GM12878 (cell line): Measurements from ENCODE around the gene SMIM10. TPM values are rescaled to one million over a fixed set of nuclear protein-coding genes. Genes with fewer than 3 reads are reported as not detected.

ENCODE experiments used
- ATAC-seq: fragments of 200-7000 bp; cut with Tn5 transposase; 3 replicates; pipeline ENCODE4 v1.9.1; 2020; ENCODE audit warnings: mild to moderate bottlenecking, moderate library complexity
- BruUV-seq: library from RNA; stranded (reverse); fragments of 400-500 nt; replicated peaks from 2 replicates; lab custom pipeline; 2021; lab: Mats Ljungman, UMichigan
- CTCF ChIA-PET: fragments of 300-600 bp; sonication (Branson Sonifier 250); formaldehyde crosslinking; extraction: SDS; loops from one replicate; lab custom pipeline; 2021; ENCODE audit warnings: inconsistent platforms; lab: Yijun Ruan, JAX
- POLR2A ChIA-PET: fragments of 350-600 bp; formaldehyde crosslinking; extraction: SDS; loops from one replicate; lab custom pipeline; 2021; ENCODE audit warnings: inconsistent platforms; lab: Charles Lee
- RAD21 ChIA-PET: fragments of 300-600 bp; sonication (Branson Sonifier 250); formaldehyde crosslinking; loops from one replicate; lab custom pipeline; 2023; ENCODE audit warnings: antibody characterized with exemption; ENCODE audit not compliant: unreplicated experiment; lab: Charles Lee
- SMC1A ChIA-PET: fragments of 300-600 bp; sonication (Branson Sonifier 250); formaldehyde crosslinking; loops from one replicate; lab custom pipeline; 2023; ENCODE audit not compliant: unreplicated experiment, uncharacterized antibody; lab: Charles Lee
- DNase-seq: peaks from one replicate; pipeline ENCODE4 v3.0.0-alpha.2; 2011; ENCODE audit warnings: low read depth, low spot score
- FAIRE-seq: peaks from 3 replicates; lab custom pipeline; 2011; peaks lifted over from hg19 to GRCh38; lab: Jason Lieb, UNC
- H2AFZ ChIP-seq: 2 replicates; pipeline ENCODE4 v1.6.0; 2011; ENCODE audit warnings: low read depth, low read length, control low read depth; ENCODE audit not compliant: control insufficient read depth
- H3K27ac ChIP-seq: 2 replicates; pipeline ENCODE4 v1.5.1; 2011; ENCODE audit warnings: control low read depth; ENCODE audit not compliant: control insufficient read depth, insufficient read depth
- H3K27me3 ChIP-seq, 2 experiments: replicated peaks in 1 of 2; 2 replicates each; pipeline versions ENCODE4 v1.6.0 to v1.6.1; 2011; ENCODE audit warnings: low read length in 1 of 2; ENCODE audit not compliant: control insufficient read depth in 2 of 2, insufficient read depth in 2 of 2
- H3K36me3 ChIP-seq, 2 experiments: 2 replicates each; pipeline ENCODE4 v1.5.1; 2011; ENCODE audit warnings: low read length in 1 of 2; ENCODE audit not compliant: control insufficient read depth in 2 of 2, insufficient read depth in 2 of 2
- H3K4me1 ChIP-seq: 2 replicates; pipeline ENCODE4 v1.6.1; 2011; ENCODE audit warnings: mild to moderate bottlenecking, low read length, moderate library complexity, mixed read lengths; ENCODE audit not compliant: control insufficient read depth, insufficient read depth
- H3K4me2 ChIP-seq: 2 replicates; pipeline ENCODE4 v1.6.0; 2011; ENCODE audit warnings: control low read depth; ENCODE audit not compliant: control insufficient read depth, insufficient read depth
- H3K4me3 ChIP-seq: fragments of 200-600 bp; sonication (generic); 2 replicates; pipeline ENCODE4 v1.5.1; 2016
- H3K79me2 ChIP-seq: 2 replicates; pipeline ENCODE4 v1.6.0; 2011; ENCODE audit warnings: low read length; ENCODE audit not compliant: control insufficient read depth, insufficient read depth
- H3K9ac ChIP-seq: 2 replicates; pipeline ENCODE4 v1.8.0; 2011; ENCODE audit warnings: low read length, control low read depth, mixed read lengths; ENCODE audit not compliant: control insufficient read depth, insufficient read depth
- H3K9me3 ChIP-seq: replicated peaks from 3 replicates; pipeline ENCODE4 v1.5.1; 2011; ENCODE audit warnings: mild to moderate bottlenecking, low read length; ENCODE audit not compliant: control insufficient read depth, insufficient read depth
- H4K20me1 ChIP-seq: 2 replicates; pipeline ENCODE4 v1.6.0; 2011; ENCODE audit not compliant: control insufficient read depth, insufficient read depth
- GATAD2B ChIP-seq: fragments of 450-650 bp; conservative IDR thresholded peaks from 2 replicates; pipeline ENCODE4 v1.6.1; 2017; ENCODE audit warnings: low read depth, mild to moderate bottlenecking, moderate library complexity
- KDM1A ChIP-seq: fragments of 200-600 bp; sonication (generic); IDR thresholded peaks from 2 replicates; pipeline ENCODE4 v1.6.1; 2016; ENCODE audit warnings: borderline replicate concordance
- MTA3 ChIP-seq: IDR thresholded peaks from 2 replicates; pipeline ENCODE4 v1.6.1; 2012; ENCODE audit warnings: low read length, inconsistent platforms, borderline replicate concordance
- NR2C1 ChIP-seq: fragments of 450-650 bp; IDR thresholded peaks from 2 replicates; pipeline ENCODE4 v1.6.1; 2017; ENCODE audit warnings: antibody characterized with exemption, mild to moderate bottlenecking, moderate library complexity
- NRF1 ChIP-seq: conservative IDR thresholded peaks from 2 replicates; pipeline ENCODE4 v1.6.1; 2011; ENCODE audit warnings: mild to moderate bottlenecking, low read depth, low read length, improper control_type of control experiment
- RELA ChIP-seq: fragments of 450-650 bp; IDR thresholded peaks from 2 replicates; pipeline ENCODE4 v1.8.0; 2014; ENCODE audit warnings: borderline replicate concordance; ENCODE audit not compliant: partially characterized antibody
- SPI1 ChIP-seq: IDR thresholded peaks from 2 replicates; pipeline ENCODE4 v1.6.1; 2011; ENCODE audit warnings: low read depth, mild to moderate bottlenecking, low read length, moderate library complexity, borderline replicate concordance; ENCODE audit not compliant: insufficient read depth
- STAT1 ChIP-seq: fragments of 450-650 bp; conservative IDR thresholded peaks from 2 replicates; pipeline ENCODE4 v1.6.1; 2014; ENCODE audit warnings: antibody characterized with exemption, mild to moderate bottlenecking
- TAF1 ChIP-seq: IDR thresholded peaks from 2 replicates; pipeline ENCODE4 v1.6.1; 2011; ENCODE audit warnings: mild to moderate bottlenecking, low read depth, low read length, borderline replicate concordance
- TCF3 ChIP-seq: IDR thresholded peaks from 2 replicates; pipeline ENCODE4 v1.6.1; 2012; ENCODE audit warnings: low read depth, mild to moderate bottlenecking, low read length, borderline replicate concordance; ENCODE audit not compliant: insufficient read depth
- WGBS: methylation state at CpG from one replicate; pipeline ENCODE4 v1.1.6; 2016; ENCODE audit warnings: low lambda C conversion rate; ENCODE audit not compliant: insufficient replicate concordance, insufficient coverage; ENCODE audit errors: missing lambda C conversion rate; 5-methylcytosine and 5-hydroxymethylcytosine counted together
- in situ Hi-C: fragments of 300-500 bp; cut with MboI; formaldehyde crosslinking; loops from 9 replicates; pipeline ENCODE4 v1.14.3; 2018; ENCODE audit warnings: mixed read lengths
- intact Hi-C: fragments of 100-400 bp; cut with micrococcal nuclease; formaldehyde crosslinking; loops from one replicate; pipeline ENCODE4 v1.14.2; 2022; ENCODE audit not compliant: unreplicated experiment
- polyA plus RNA-seq, 11 experiments: library from polyadenylated mRNA; depleted of rRNA in 4 of 11; unstranded in 6 of 11; stranded (reverse) in 5 of 11; fragments of >200 nt; fragmentation: Nextera tagmentation in 4 of 11; fragmentation: Illumina TruSeq in 1 of 11; extraction: Ambion mirVana in 4 of 11; extraction: Trizol in 1 of 11; gene quantifications; 1 replicate in 1 of 11; 2 replicates in 10 of 11; pipeline versions ENCODE4 v1.2.1 to v1.2.3, GENCODE V29; 2011 to 2016; ENCODE audit warnings: inconsistent platforms in 2 of 11, missing spikeins in 2 of 11, low read depth in 1 of 11
- total RNA-seq, 4 experiments: library from RNA; depleted of rRNA in 3 of 4; stranded (reverse); fragments of >200 nt in 3 of 4; fragmentation: Illumina TruSeq in 1 of 4; extraction: Trizol in 1 of 4; gene quantifications; 2 replicates each; pipeline versions ENCODE4 v1.2.1 to v1.2.3, GENCODE V29; 2013 to 2021
- TF ChIP-seq, protein P1 (sequence below): fragments of 450-650 bp; IDR thresholded peaks from 2 replicates; pipeline ENCODE4 v1.6.1; 2014; ENCODE audit warnings: mild to moderate bottlenecking
- TF ChIP-seq, protein P2 (sequence below): IDR thresholded peaks from 2 replicates; pipeline ENCODE4 v1.6.1; 2012; ENCODE audit warnings: mild to moderate bottlenecking, low read depth, low read length
- TF ChIP-seq, protein P3 (sequence below): IDR thresholded peaks from 2 replicates; pipeline ENCODE4 v1.6.1; 2012; ENCODE audit warnings: low read length, inconsistent platforms
- TF ChIP-seq, protein P4 (sequence below): fragments of 450-650 bp; IDR thresholded peaks from 2 replicates; pipeline ENCODE4 v1.6.1; 2017; ENCODE audit warnings: antibody characterized with exemption, mild to moderate bottlenecking, moderate library complexity

Gene SMIM10
- total and polyA plus RNA-seq, 10 of the 15 experiments (the other 5 are each of a cell fraction or from before 2014, with no cell fraction given): 0.04 to 0.16 (median 0.10) TPM; not detected in 6

DNA sequence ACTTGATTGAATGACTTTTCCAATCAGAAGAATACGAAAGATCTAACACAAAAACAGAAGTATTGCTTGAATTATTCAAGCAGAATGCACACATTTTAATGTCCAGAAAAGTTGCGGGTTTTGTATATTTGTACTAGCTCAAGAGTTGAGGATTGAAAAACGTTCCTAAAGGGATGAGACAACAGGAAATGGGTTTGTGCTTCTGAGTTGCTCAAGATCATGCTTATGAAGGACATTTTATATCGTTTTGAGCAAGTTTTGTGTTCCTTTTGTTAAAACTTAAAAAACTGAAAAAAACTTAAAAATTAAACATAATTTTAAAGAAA lies 353 bp upstream of the SMIM10 start:
- Histone ChIP-seq H3K4me1 (no peaks in the 10 kb centered on the region), H3K4me3 (no peak overlapping the region)

More for the DNA sequence above, 353 bp upstream of the SMIM10 start:
- in situ Hi-C loops (no loop called here), intact Hi-C loops (loop anchor here (10.0 kb wide), 1 partner anchor 506 kb away; no protein-coding TSS in a partner anchor)
- WGBS: 25% methylated on average over 4 of the region's 4 CpGs
- TF ChIP-seq RELA (no peak), SPI1 (no peak), TCF3 (no peak), TAF1 (no peak), NRF1 (no peak), NR2C1 (no peak), KDM1A (no peak), STAT1 (no peak), GATAD2B (no peak), MTA3 (no peak)
- TF ChIP-seq, protein P1, sequence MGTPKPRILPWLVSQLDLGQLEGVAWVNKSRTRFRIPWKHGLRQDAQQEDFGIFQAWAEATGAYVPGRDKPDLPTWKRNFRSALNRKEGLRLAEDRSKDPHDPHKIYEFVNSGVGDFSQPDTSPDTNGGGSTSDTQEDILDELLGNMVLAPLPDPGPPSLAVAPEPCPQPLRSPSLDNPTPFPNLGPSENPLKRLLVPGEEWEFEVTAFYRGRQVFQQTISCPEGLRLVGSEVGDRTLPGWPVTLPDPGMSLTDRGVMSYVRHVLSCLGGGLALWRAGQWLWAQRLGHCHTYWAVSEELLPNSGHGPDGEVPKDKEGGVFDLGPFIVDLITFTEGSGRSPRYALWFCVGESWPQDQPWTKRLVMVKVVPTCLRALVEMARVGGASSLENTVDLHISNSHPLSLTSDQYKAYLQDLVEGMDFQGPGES: no peak
- TF ChIP-seq, protein P2, sequence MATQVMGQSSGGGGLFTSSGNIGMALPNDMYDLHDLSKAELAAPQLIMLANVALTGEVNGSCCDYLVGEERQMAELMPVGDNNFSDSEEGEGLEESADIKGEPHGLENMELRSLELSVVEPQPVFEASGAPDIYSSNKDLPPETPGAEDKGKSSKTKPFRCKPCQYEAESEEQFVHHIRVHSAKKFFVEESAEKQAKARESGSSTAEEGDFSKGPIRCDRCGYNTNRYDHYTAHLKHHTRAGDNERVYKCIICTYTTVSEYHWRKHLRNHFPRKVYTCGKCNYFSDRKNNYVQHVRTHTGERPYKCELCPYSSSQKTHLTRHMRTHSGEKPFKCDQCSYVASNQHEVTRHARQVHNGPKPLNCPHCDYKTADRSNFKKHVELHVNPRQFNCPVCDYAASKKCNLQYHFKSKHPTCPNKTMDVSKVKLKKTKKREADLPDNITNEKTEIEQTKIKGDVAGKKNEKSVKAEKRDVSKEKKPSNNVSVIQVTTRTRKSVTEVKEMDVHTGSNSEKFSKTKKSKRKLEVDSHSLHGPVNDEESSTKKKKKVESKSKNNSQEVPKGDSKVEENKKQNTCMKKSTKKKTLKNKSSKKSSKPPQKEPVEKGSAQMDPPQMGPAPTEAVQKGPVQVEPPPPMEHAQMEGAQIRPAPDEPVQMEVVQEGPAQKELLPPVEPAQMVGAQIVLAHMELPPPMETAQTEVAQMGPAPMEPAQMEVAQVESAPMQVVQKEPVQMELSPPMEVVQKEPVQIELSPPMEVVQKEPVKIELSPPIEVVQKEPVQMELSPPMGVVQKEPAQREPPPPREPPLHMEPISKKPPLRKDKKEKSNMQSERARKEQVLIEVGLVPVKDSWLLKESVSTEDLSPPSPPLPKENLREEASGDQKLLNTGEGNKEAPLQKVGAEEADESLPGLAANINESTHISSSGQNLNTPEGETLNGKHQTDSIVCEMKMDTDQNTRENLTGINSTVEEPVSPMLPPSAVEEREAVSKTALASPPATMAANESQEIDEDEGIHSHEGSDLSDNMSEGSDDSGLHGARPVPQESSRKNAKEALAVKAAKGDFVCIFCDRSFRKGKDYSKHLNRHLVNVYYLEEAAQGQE: no peak
- TF ChIP-seq, protein P3, sequence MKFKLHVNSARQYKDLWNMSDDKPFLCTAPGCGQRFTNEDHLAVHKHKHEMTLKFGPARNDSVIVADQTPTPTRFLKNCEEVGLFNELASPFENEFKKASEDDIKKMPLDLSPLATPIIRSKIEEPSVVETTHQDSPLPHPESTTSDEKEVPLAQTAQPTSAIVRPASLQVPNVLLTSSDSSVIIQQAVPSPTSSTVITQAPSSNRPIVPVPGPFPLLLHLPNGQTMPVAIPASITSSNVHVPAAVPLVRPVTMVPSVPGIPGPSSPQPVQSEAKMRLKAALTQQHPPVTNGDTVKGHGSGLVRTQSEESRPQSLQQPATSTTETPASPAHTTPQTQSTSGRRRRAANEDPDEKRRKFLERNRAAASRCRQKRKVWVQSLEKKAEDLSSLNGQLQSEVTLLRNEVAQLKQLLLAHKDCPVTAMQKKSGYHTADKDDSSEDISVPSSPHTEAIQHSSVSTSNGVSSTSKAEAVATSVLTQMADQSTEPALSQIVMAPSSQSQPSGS: no peak
- TF ChIP-seq, protein P4, sequence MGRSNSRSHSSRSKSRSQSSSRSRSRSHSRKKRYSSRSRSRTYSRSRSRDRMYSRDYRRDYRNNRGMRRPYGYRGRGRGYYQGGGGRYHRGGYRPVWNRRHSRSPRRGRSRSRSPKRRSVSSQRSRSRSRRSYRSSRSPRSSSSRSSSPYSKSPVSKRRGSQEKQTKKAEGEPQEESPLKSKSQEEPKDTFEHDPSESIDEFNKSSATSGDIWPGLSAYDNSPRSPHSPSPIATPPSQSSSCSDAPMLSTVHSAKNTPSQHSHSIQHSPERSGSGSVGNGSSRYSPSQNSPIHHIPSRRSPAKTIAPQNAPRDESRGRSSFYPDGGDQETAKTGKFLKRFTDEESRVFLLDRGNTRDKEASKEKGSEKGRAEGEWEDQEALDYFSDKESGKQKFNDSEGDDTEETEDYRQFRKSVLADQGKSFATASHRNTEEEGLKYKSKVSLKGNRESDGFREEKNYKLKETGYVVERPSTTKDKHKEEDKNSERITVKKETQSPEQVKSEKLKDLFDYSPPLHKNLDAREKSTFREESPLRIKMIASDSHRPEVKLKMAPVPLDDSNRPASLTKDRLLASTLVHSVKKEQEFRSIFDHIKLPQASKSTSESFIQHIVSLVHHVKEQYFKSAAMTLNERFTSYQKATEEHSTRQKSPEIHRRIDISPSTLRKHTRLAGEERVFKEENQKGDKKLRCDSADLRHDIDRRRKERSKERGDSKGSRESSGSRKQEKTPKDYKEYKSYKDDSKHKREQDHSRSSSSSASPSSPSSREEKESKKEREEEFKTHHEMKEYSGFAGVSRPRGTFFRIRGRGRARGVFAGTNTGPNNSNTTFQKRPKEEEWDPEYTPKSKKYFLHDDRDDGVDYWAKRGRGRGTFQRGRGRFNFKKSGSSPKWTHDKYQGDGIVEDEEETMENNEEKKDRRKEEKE: no peak
- H2AFZ ChIP-seq: no peak overlapping the region
- BruUV-seq: no TSS peak
- CTCF ChIA-PET: no interaction called here
- POLR2A ChIA-PET: no interaction called here
- ATAC-seq (no peak), DNase-seq (no peak), FAIRE-seq (no peak)
- RAD21 ChIA-PET: no interaction called here
- H3K27me3 ChIP-seq: peaks cover 0 to 3% of the 10 kb centered on the region in 2 experiments; a peak in 1 of 4 replicates
- no peak overlapping the region for H3K27ac ChIP-seq
- H3K36me3 ChIP-seq: no peaks in the 10 kb centered on the region
- H3K79me2 ChIP-seq: no peaks in the 10 kb centered on the region
- H3K9ac ChIP-seq: no peak overlapping the region
- no peaks in the 10 kb centered on the region for H4K20me1 ChIP-seq
- peak overlapping the region; percentile 48; the same call in 1 of the 2 replicates for H3K4me2 ChIP-seq
- SMC1A ChIA-PET: no interaction called here
- H3K9me3 ChIP-seq: no peaks in the 10 kb centered on the region
